ENCODE data around the gene CDH24.

- TF ChIP-seq CTCF (IDR thresholded peaks at IDR 0.05; ENCODE audit: borderline replicate concordance, extremely low read depth, low read length, poor library complexity, severe bottlenecking) (no peak), EZH2 (IDR thresholded peaks at IDR 0.05; ENCODE audit: borderline replicate concordance, low read depth, low read length, severe bottlenecking) (no peak)
Measured at GRCh38 chr14:23079716-23080115, 22.4 kb upstream of the CDH24 start.
